ENCODE measurements around the gene MACROH2A1. TPM values are rescaled to one million over a fixed set of nuclear protein-coding genes. Genes with fewer than 3 reads are reported as not detected.

MACROH2A1 gene
- total and polyA plus RNA-seq, 2 donors (not counting 1 experiment from before 2014, with no cell fraction given), result 95.6 to 191 TPM

- Histone ChIP-seq H4K20me1 (ENCODE audit: control insufficient read depth, extremely low read depth, insufficient read depth, low read length) (no peaks in the 10 kb centered on the region), H3K4me3 (replicated peaks in 1 of 4; ENCODE audit: control extremely low read depth in 1 of 4, insufficient read depth in 1 of 4, low read depth in 3 of 4, low read length in 4 of 4) (no peak overlapping the region), H3K27ac (ENCODE audit: insufficient read depth, low read length) (peak overlapping the region; percentile 37), H3K9me3 (ENCODE audit: control insufficient read depth, insufficient read depth, low read depth, low read length) (no peaks in the 10 kb centered on the region), H3K9ac (ENCODE audit: insufficient read depth, low read length) (no peak overlapping the region), H3K4me1 (ENCODE audit: control insufficient read depth, extremely low read depth, insufficient read depth, low read length) (peaks cover 43% of the 10 kb centered on the region), H3K27me3 (ENCODE audit: control insufficient read depth, insufficient read depth, low read length) (no peaks in the 10 kb centered on the region), H3K79me2 (ENCODE audit: control insufficient read depth, insufficient read depth, low read length) (peaks cover 79% of the 10 kb centered on the region), H3K4me2 (ENCODE audit: extremely low read depth, insufficient read depth, low read length) (no peak overlapping the region), H2AFZ (ENCODE audit: low read length) (no peak overlapping the region), H3K36me3 (ENCODE audit: control insufficient read depth, insufficient read depth, low read length) (peaks cover 16% of the 10 kb centered on the region)
- no peak for DNase-seq (ENCODE audit: low read depth in 2 of 2)
- TF ChIP-seq CTCF (conservative IDR thresholded peaks at IDR 0.05 in 1 of 2, IDR thresholded peaks at IDR 0.05 in 1 of 2; ENCODE audit: low read depth in 1 of 2, low read length in 2 of 2), result no peak
- no peak for TF ChIP-seq EZH2 (IDR thresholded peaks at IDR 0.05; ENCODE audit: low read length, missing control alignments)
These were observed 11.4 kb downstream of the MACROH2A1 start for GRCh38 chr5:135387629-135387960.

- H3K9me3 ChIP-seq (ENCODE audit: control insufficient read depth, insufficient read depth, low read depth, low read length), result no peaks in the 10 kb centered on the region
- peaks cover 16% of the 10 kb centered on the region for H3K36me3 ChIP-seq (ENCODE audit: control insufficient read depth, insufficient read depth, low read length)
- H3K4me2 ChIP-seq (ENCODE audit: extremely low read depth, insufficient read depth, low read length), result no peak overlapping the region
- H3K79me2 ChIP-seq (ENCODE audit: control insufficient read depth, insufficient read depth, low read length), result peaks cover 77% of the 10 kb centered on the region
- no peaks in the 10 kb centered on the region for H3K27me3 ChIP-seq (ENCODE audit: control insufficient read depth, insufficient read depth, low read length)
- H2AFZ ChIP-seq (ENCODE audit: low read length), result no peak overlapping the region
- H4K20me1 ChIP-seq (ENCODE audit: control insufficient read depth, extremely low read depth, insufficient read depth, low read length), result no peaks in the 10 kb centered on the region
- peak; percentile 92 to 95 for DNase-seq (ENCODE audit: low read depth in 2 of 2)
- H3K4me1 ChIP-seq (ENCODE audit: control insufficient read depth, extremely low read depth, insufficient read depth, low read length), result peaks cover 38% of the 10 kb centered on the region
- no peak overlapping the region for H3K4me3 ChIP-seq (replicated peaks in 1 of 4; ENCODE audit: control extremely low read depth in 1 of 4, insufficient read depth in 1 of 4, low read depth in 3 of 4, low read length in 4 of 4)
- H3K9ac ChIP-seq (ENCODE audit: insufficient read depth, low read length), result no peak overlapping the region
- peak overlapping the region; percentile 75 for H3K27ac ChIP-seq (ENCODE audit: insufficient read depth, low read length)
- TF ChIP-seq CTCF (conservative IDR thresholded peaks at IDR 0.05 in 1 of 2, IDR thresholded peaks at IDR 0.05 in 1 of 2; ENCODE audit: low read depth in 1 of 2, low read length in 2 of 2) (no peak), EZH2 (IDR thresholded peaks at IDR 0.05; ENCODE audit: low read length, missing control alignments) (no peak)
These were observed 12.0 kb downstream of the MACROH2A1 start for GRCh38 chr5:135386886-135387628.

- Histone ChIP-seq H3K9ac (ENCODE audit: insufficient read depth, low read length) (no peak overlapping the region), H2AFZ (ENCODE audit: low read length) (no peak overlapping the region), H3K4me2 (ENCODE audit: extremely low read depth, insufficient read depth, low read length) (no peak overlapping the region), H3K4me3 (replicated peaks in 1 of 4; ENCODE audit: control extremely low read depth in 1 of 4, insufficient read depth in 1 of 4, low read depth in 3 of 4, low read length in 4 of 4) (no peak overlapping the region), H3K27ac (ENCODE audit: insufficient read depth, low read length) (peak overlapping the region; percentile 75), H4K20me1 (ENCODE audit: control insufficient read depth, extremely low read depth, insufficient read depth, low read length) (no peaks in the 10 kb centered on the region), H3K27me3 (ENCODE audit: control insufficient read depth, insufficient read depth, low read length) (no peaks in the 10 kb centered on the region), H3K79me2 (ENCODE audit: control insufficient read depth, insufficient read depth, low read length) (peaks cover 71% of the 10 kb centered on the region), H3K4me1 (ENCODE audit: control insufficient read depth, extremely low read depth, insufficient read depth, low read length) (peaks cover 28% of the 10 kb centered on the region), H3K36me3 (ENCODE audit: control insufficient read depth, insufficient read depth, low read length) (peaks cover 16% of the 10 kb centered on the region), H3K9me3 (ENCODE audit: control insufficient read depth, insufficient read depth, low read depth, low read length) (no peaks in the 10 kb centered on the region)
- peak in 1 of 2 donors; percentile 47 for DNase-seq (ENCODE audit: low read depth in 2 of 2)
- TF ChIP-seq EZH2 (IDR thresholded peaks at IDR 0.05; ENCODE audit: low read length, missing control alignments), result no peak
- no peak for TF ChIP-seq CTCF (conservative IDR thresholded peaks at IDR 0.05 in 1 of 2, IDR thresholded peaks at IDR 0.05 in 1 of 2; ENCODE audit: low read depth in 1 of 2, low read length in 2 of 2)
These were observed 12.9 kb downstream of the MACROH2A1 start for GRCh38 chr5:135386096-135386495.
